Trophoblast cell (in vitro differentiated cells and primary cell): Measurements from ENCODE around the gene ZNF157. TPM values are rescaled to one million over a fixed set of nuclear protein-coding genes. Genes with fewer than 3 reads are reported as not detected.

ENCODE experiments used
- DNase-seq, 2 donors: peaks; one replicate each; pipeline ENCODE4 v3.0.0-alpha.2; 2016
- H2AFZ ChIP-seq: 2 replicates; pipeline ENCODE4 v1.6.1; 2013; ENCODE audit warnings: low read length, moderate library complexity, mild to moderate bottlenecking; ENCODE audit not compliant: insufficient read depth, poor library complexity
- H2AK5ac ChIP-seq: 2 replicates; pipeline ENCODE4 v1.6.1; 2013; ENCODE audit warnings: mild to moderate bottlenecking, low read length
- H2BK120ac ChIP-seq: 2 replicates; pipeline ENCODE4 v1.6.1; 2013; ENCODE audit warnings: low read length, mild to moderate bottlenecking, moderate library complexity; ENCODE audit not compliant: insufficient read depth, poor library complexity
- H2BK12ac ChIP-seq: 2 replicates; pipeline ENCODE4 v1.6.1; 2013; ENCODE audit warnings: mild to moderate bottlenecking, low read length, moderate library complexity
- H2BK5ac ChIP-seq: 2 replicates; pipeline ENCODE4 v1.6.1; 2013; ENCODE audit warnings: low read length, low read depth, moderate library complexity, mild to moderate bottlenecking; ENCODE audit not compliant: poor library complexity
- H3K14ac ChIP-seq: 2 replicates; pipeline ENCODE4 v1.6.1; 2013; ENCODE audit warnings: mild to moderate bottlenecking, low read length
- H3K18ac ChIP-seq: 2 replicates; pipeline ENCODE4 v1.6.1; 2013; ENCODE audit warnings: mild to moderate bottlenecking, low read length
- H3K23ac ChIP-seq: 2 replicates; pipeline ENCODE4 v1.6.1; 2013; ENCODE audit warnings: low read length
- H3K27ac ChIP-seq: 2 replicates; pipeline ENCODE4 v1.5.1; 2013; ENCODE audit warnings: low read depth, mild to moderate bottlenecking, inconsistent platforms, low read length, moderate library complexity
- H3K27me3 ChIP-seq: 2 replicates; pipeline ENCODE4 v1.6.1; 2013; ENCODE audit warnings: inconsistent platforms, mild to moderate bottlenecking, low read length, moderate library complexity; ENCODE audit not compliant: insufficient read depth
- H3K36me3 ChIP-seq, 2 experiments: 1 replicate in 1 of 2; 2 replicates in 1 of 2; pipeline ENCODE4 v1.6.1; 2013; ENCODE audit warnings: low read length in 2 of 2, mild to moderate bottlenecking in 2 of 2, moderate library complexity in 1 of 2; ENCODE audit not compliant: insufficient read depth in 2 of 2, control insufficient read depth in 1 of 2
- H3K4ac ChIP-seq: 2 replicates; pipeline ENCODE4 v1.6.1; 2013; ENCODE audit warnings: low read depth, mild to moderate bottlenecking, low read length, moderate library complexity
- H3K4me1 ChIP-seq, 2 experiments: 1 replicate in 1 of 2; 2 replicates in 1 of 2; pipeline ENCODE4 v1.6.1; 2013; ENCODE audit warnings: low read length in 2 of 2, mild to moderate bottlenecking in 2 of 2, moderate library complexity in 1 of 2; ENCODE audit not compliant: insufficient read depth in 2 of 2, control insufficient read depth in 1 of 2
- H3K4me2 ChIP-seq: 2 replicates; pipeline ENCODE4 v1.6.1; 2013; ENCODE audit warnings: inconsistent platforms, mild to moderate bottlenecking, low read length, moderate library complexity
- H3K4me3 ChIP-seq: 2 replicates; pipeline ENCODE4 v1.5.1; 2013; ENCODE audit warnings: mild to moderate bottlenecking, low read depth, low read length, inconsistent platforms
- H3K79me1 ChIP-seq: one replicate; pipeline ENCODE4 v1.6.1; 2013; ENCODE audit warnings: low read length
- H3K79me2 ChIP-seq: 2 replicates; pipeline ENCODE4 v1.6.1; 2013; ENCODE audit warnings: low read length, mild to moderate bottlenecking; ENCODE audit not compliant: control insufficient read depth, insufficient read depth, poor library complexity
- H3K9ac ChIP-seq: 2 replicates; pipeline ENCODE4 v1.6.1; 2013; ENCODE audit warnings: mild to moderate bottlenecking, low read length
- H3K9me3 ChIP-seq: 2 replicates; pipeline ENCODE4 v1.6.1; 2013; ENCODE audit warnings: low read depth, mild to moderate bottlenecking, control low read depth, inconsistent platforms, low read length; ENCODE audit not compliant: insufficient read depth
- H4K12ac ChIP-seq: 2 replicates; pipeline ENCODE4 v1.6.1; 2013; ENCODE audit warnings: low read depth, mild to moderate bottlenecking, low read length, moderate library complexity
- H4K8ac ChIP-seq: 2 replicates; pipeline ENCODE4 v1.6.1; 2013; ENCODE audit warnings: low read depth, mild to moderate bottlenecking, low read length, moderate library complexity
- H4K91ac ChIP-seq: one replicate; pipeline ENCODE4 v1.6.1; 2013; ENCODE audit warnings: low read depth, mild to moderate bottlenecking, low read length, moderate library complexity
- WGBS: extraction: QIAGEN DNeasy Blood & Tissue Kit; methylation state at CpG from one replicate; pipeline ENCODE4 v1.1.7; 2013; ENCODE audit warnings: missing lambda C conversion rate; ENCODE audit not compliant: insufficient read length, insufficient coverage; ENCODE audit errors: extremely low coverage; 5-methylcytosine and 5-hydroxymethylcytosine counted together
- polyA plus RNA-seq: library from polyadenylated mRNA; stranded (reverse); fragments of 200-250 nt; gene quantifications from 2 replicates; pipeline ENCODE4 v1.2.3, GENCODE V29; 2013

The ZNF157 gene
- polyA plus RNA-seq: 0.07 and 0.11 TPM in 2 replicates

DNA sequence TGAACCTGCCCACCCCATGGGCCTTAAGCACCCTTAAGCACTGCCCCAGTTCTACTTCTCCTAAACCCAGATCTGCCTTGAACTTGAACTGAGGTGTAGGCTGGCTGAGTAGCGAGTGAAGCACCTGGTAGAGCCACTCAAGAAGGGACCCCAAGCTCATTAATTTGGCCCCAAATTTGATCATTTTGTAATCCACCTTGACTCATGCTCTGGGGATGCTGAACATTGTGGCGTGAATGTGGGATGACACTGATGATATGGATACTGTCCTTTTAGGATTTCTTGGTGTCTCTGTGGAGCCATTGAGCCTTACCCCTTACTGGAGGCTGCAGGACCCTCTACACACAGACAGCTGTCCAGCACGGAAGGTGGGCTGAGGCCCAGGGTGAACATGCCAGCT is at the start of gene ZNF157:
ZNF157 (plus strand) TSS at position 301 of the 400 bp plus-strand sequence; CDS start at position 392, 91 bp downstream.
- Histone ChIP-seq H2AK5ac (no peak within 1 kb of the TSS), H3K4me3 (no peak within 1 kb of the TSS), H2BK5ac (no peak within 1 kb of the TSS), H3K23ac (no peak within 1 kb of the TSS), H3K4ac (no peak within 1 kb of the TSS), H3K36me3 (no peaks in the 10 kb centered on the region), H4K8ac (no peak within 1 kb of the TSS), H3K14ac (no peak within 1 kb of the TSS), H2BK120ac (no peak within 1 kb of the TSS), H3K18ac (no peak within 1 kb of the TSS), H3K27me3 (no peaks in the 10 kb centered on the region), H3K4me1 (peaks cover 0 to 2% of the 10 kb centered on the region in 2 experiments), H3K79me1 (peaks cover 5% of the 10 kb centered on the region), H3K9ac (no peak within 1 kb of the TSS), H3K27ac (no peak within 1 kb of the TSS), H3K4me2 (no peak within 1 kb of the TSS), H4K12ac (no peak within 1 kb of the TSS), H3K9me3 (no peaks in the 10 kb centered on the region), H2AFZ (no peak within 1 kb of the TSS), H2BK12ac (no peak within 1 kb of the TSS), H3K79me2 (no peaks in the 10 kb centered on the region), H4K91ac (no peak within 1 kb of the TSS)
- no CpG with 5 or more reads among the region's 3 CpGs for WGBS
- DNase-seq: no peak

DNA sequence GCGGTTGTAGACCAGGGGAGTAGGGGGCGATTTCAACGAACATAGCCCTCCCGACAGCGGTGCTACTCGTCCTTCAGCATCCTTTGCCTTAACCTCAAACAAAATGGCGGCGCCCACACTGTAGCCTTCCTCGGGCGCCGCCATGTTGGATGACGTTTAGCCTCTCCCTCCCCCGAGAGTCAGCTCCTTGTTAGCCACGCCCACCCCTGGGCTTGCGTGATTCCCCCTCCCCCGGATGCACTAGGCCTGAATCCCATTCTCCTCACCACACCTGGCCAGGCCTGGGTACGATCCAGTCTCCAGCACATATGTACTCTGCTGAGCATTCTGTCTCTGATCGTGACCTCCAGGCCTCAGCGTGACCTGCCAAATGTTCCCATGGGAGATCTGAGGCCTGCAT is 49.0 kb upstream of the ZNF157 start:
- Histone ChIP-seq H3K4me3 (no peak overlapping the region), H3K36me3 (no peaks in the 10 kb centered on the region), H2AK5ac (no peak overlapping the region), H2BK12ac (no peak overlapping the region), H3K9me3 (no peaks in the 10 kb centered on the region), H3K4ac (no peak overlapping the region), H2BK5ac (no peak overlapping the region), H3K4me2 (peak overlapping the region; percentile 48), H3K27me3 (no peaks in the 10 kb centered on the region), H3K27ac (no peak overlapping the region), H2AFZ (peak overlapping the region; percentile 63), H3K79me1 (no peaks in the 10 kb centered on the region), H3K79me2 (no peaks in the 10 kb centered on the region), H2BK120ac (no peak overlapping the region), H3K4me1 (peaks cover 0 to 5% of the 10 kb centered on the region in 2 experiments), H3K14ac (no peak overlapping the region), H3K18ac (no peak overlapping the region), H4K12ac (peak overlapping the region; percentile 27), H3K9ac (no peak overlapping the region), H4K8ac (peak overlapping the region; percentile 86), H4K91ac (peak overlapping the region; percentile 2), H3K23ac (no peak overlapping the region)
- no CpG with 5 or more reads among the region's 19 CpGs for WGBS
- peak; percentile 11 to 61 for DNase-seq

DNA sequence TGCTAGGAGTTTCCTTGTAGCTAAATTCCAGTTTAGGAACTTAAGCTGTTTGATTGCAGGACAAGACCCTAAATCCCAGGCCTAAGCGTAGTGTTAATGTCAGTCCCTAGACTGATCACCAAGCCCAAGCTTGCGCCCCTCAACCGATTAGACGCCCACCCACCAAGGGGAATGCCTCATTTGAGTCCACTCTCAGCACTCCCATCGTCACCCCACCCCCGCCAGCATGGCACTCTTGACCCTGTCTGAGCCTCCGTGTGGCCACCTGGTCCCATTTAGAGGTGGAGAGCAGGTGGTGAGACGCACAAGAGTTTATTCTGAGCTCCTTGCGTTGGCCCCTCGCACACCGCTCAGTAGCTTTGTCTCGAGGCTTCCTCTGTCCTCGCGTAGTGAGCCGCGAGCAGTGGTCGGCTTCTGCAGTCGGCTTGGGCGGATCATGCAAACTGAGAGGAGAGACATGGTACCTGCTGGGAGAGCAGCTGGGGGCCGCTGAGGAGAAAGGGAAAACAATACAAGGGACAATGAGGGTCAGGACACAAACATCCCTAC is 48.5 kb upstream of the ZNF157 start:
- H3K36me3 ChIP-seq: no peaks in the 10 kb centered on the region
- no peak overlapping the region for H2BK12ac ChIP-seq
- peak overlapping the region; percentile 43 for H2AFZ ChIP-seq
- peak overlapping the region; percentile 86 for H4K8ac ChIP-seq
- no peaks in the 10 kb centered on the region for H3K9me3 ChIP-seq
- no peak overlapping the region for H3K9ac ChIP-seq
- no peaks in the 10 kb centered on the region for H3K79me1 ChIP-seq
- peak overlapping the region; percentile 45 for H3K4me2 ChIP-seq
- no peak overlapping the region for H3K14ac ChIP-seq
- no peaks in the 10 kb centered on the region for H3K79me2 ChIP-seq
- no peak overlapping the region for H3K27ac ChIP-seq
- WGBS: no CpG with 5 or more reads among the region's 20 CpGs
- no peak overlapping the region for H2BK5ac ChIP-seq
- no peaks in the 10 kb centered on the region for H3K27me3 ChIP-seq
- H3K4ac ChIP-seq: no peak overlapping the region
- H3K23ac ChIP-seq: no peak overlapping the region
- no peak overlapping the region for H2AK5ac ChIP-seq
- no peak overlapping the region for H3K4me3 ChIP-seq
- DNase-seq: no peak
- no peak overlapping the region for H3K18ac ChIP-seq
- no peak overlapping the region for H4K91ac ChIP-seq
- H3K4me1 ChIP-seq: peaks cover 0 to 5% of the 10 kb centered on the region in 2 experiments
- H2BK120ac ChIP-seq: no peak overlapping the region
- H4K12ac ChIP-seq: peak overlapping the region; percentile 16

DNA sequence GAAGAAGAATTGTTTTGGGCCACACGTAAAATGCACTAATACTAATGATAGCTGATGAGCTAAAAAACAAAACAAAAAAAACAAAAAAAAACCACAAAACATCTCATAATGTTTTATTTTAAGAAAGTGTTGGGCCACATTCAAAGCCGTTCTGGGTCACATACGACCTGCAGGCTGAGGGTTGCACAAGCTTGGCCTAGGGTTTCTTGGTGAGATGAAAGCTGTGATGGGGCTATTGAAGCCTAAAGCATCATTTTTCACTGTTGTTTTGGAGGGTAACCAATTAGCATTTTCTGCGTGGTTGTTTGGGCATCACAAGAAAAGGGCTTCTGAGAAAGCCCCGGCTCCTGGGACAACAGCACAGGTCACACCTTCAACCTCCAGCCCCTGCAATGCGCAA is 42.5 kb upstream of the ZNF157 start:
- Histone ChIP-seq H2BK5ac (no peak overlapping the region), H3K4ac (no peak overlapping the region), H2AK5ac (no peak overlapping the region), H3K27ac (no peak overlapping the region), H3K23ac (no peak overlapping the region), H4K8ac (no peak overlapping the region), H3K4me3 (no peak overlapping the region), H3K14ac (no peak overlapping the region), H3K4me1 (no peaks in the 10 kb centered on the region), H3K79me1 (no peaks in the 10 kb centered on the region), H3K79me2 (no peaks in the 10 kb centered on the region), H3K9ac (no peak overlapping the region), H3K36me3 (no peaks in the 10 kb centered on the region), H2BK12ac (no peak overlapping the region), H3K4me2 (no peak overlapping the region), H2BK120ac (no peak overlapping the region), H3K9me3 (no peaks in the 10 kb centered on the region), H3K27me3 (no peaks in the 10 kb centered on the region), H4K91ac (no peak overlapping the region), H3K18ac (no peak overlapping the region), H4K12ac (no peak overlapping the region), H2AFZ (no peak overlapping the region)
- DNase-seq: no peak
- no CpG with 5 or more reads among the region's 6 CpGs for WGBS
